Loucy (cell line): Measurements from ENCODE around the gene PLCL2.

ENCODE experiments used
- H2AFZ ChIP-seq: fragments of 200-600 bp; sonication (generic); 2 replicates; pipeline ENCODE4 v1.6.0; 2016; ENCODE audit warnings: antibody characterized with exemption, mild to moderate bottlenecking, low read length, moderate library complexity
- H3F3A ChIP-seq: fragments of 200-600 bp; 2 replicates; pipeline ENCODE4 v1.6.0; 2016; ENCODE audit warnings: antibody characterized with exemption, low read depth, mild to moderate bottlenecking
- H3K27me3 ChIP-seq: fragments of 200-600 bp; sonication (generic); 2 replicates; pipeline ENCODE4 v1.6.1; 2014; ENCODE audit warnings: low read length, mild to moderate bottlenecking; ENCODE audit not compliant: insufficient read depth, poor library complexity, severe bottlenecking
- H3K36me3 ChIP-seq: fragments of 200-600 bp; sonication (generic); 2 replicates; pipeline ENCODE4 v1.6.1; 2016; ENCODE audit warnings: low read length; ENCODE audit not compliant: insufficient read depth
- H3K4me1 ChIP-seq: fragments of 200-600 bp; sonication (generic); 2 replicates; pipeline ENCODE4 v1.5.1; 2014; ENCODE audit warnings: low read length, mild to moderate bottlenecking; ENCODE audit not compliant: insufficient read depth, poor library complexity, severe bottlenecking
- H3K4me2 ChIP-seq: fragments of 200-600 bp; sonication (generic); 2 replicates; pipeline ENCODE4 v1.6.0; 2014; ENCODE audit warnings: antibody characterized with exemption, low read length, low read depth, mild to moderate bottlenecking; ENCODE audit not compliant: poor library complexity, severe bottlenecking
- H3K4me3 ChIP-seq: fragments of 200-600 bp; sonication (generic); 2 replicates; pipeline ENCODE4 v1.5.1; 2014; ENCODE audit warnings: low read length, mild to moderate bottlenecking, mixed read lengths; ENCODE audit not compliant: poor library complexity, severe bottlenecking
- H3K79me2 ChIP-seq: fragments of 200-600 bp; sonication (generic); 2 replicates; pipeline ENCODE4 v1.6.1; 2014; ENCODE audit warnings: low read length; ENCODE audit not compliant: insufficient read depth
- H3K9ac ChIP-seq: fragments of 200-600 bp; sonication (generic); 2 replicates; pipeline ENCODE4 v1.6.0; 2014; ENCODE audit warnings: mild to moderate bottlenecking, low read depth, low read length, moderate library complexity; ENCODE audit not compliant: poor library complexity, severe bottlenecking
- H3K9me2 ChIP-seq: fragments of 200-600 bp; sonication (generic); replicated peaks from 2 replicates; pipeline ENCODE4 v1.6.1; 2016; ENCODE audit warnings: low read depth, low read length, mixed read lengths
- H3K9me3 ChIP-seq: fragments of 200-600 bp; sonication (generic); 2 replicates; pipeline ENCODE4 v1.6.1; 2014; ENCODE audit warnings: mild to moderate bottlenecking, antibody characterized with exemption, low read length, low read depth; ENCODE audit not compliant: insufficient read depth
- H4K20me1 ChIP-seq: fragments of 200-600 bp; sonication (generic); 2 replicates; pipeline ENCODE4 v1.6.0; 2014; ENCODE audit warnings: antibody characterized with exemption, low read length, mild to moderate bottlenecking; ENCODE audit not compliant: insufficient read depth, poor library complexity, severe bottlenecking
- CTCF ChIP-seq: fragments of 200-600 bp; sonication (generic); conservative IDR thresholded peaks from 2 replicates; pipeline ENCODE4 v1.5.1; 2014; ENCODE audit warnings: mild to moderate bottlenecking, antibody characterized with exemption, low read length
- EZH2phosphoT487 ChIP-seq: fragments of 200-600 bp; IDR thresholded peaks from 2 replicates; pipeline ENCODE4 v1.6.1; 2018; ENCODE audit warnings: antibody characterized with exemption, mild to moderate bottlenecking, moderate library complexity, borderline replicate concordance

PLCL2 gene

DNA sequence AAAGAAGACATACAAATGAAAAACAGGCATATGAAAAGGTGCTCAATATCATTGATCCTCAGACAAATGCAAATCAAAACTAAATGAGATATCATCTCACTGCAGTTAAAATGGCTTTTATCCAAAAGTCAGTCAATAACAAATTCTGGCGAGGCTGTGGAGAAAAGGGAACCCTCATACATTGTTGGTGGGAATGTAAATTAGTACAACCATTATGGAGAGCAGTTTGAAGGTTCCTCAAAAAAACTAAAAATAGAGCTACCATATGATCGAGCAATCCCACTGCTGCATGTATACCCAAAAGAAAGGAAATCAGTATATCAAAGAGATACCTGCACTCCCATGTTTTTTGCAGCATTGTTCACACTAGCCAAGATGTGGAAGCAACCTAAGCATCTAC lies 165.8 kb downstream of the PLCL2 start:
- peaks cover 23% of the 10 kb centered on the region; the same call in 1 of the 2 replicates for H3K36me3 ChIP-seq
- no peak overlapping the region for H3K9ac ChIP-seq
- no peaks in the 10 kb centered on the region for H3K27me3 ChIP-seq
- no peak overlapping the region for H3K4me3 ChIP-seq
- H3K9me2 ChIP-seq, result no peaks in the 10 kb centered on the region
- H3K4me2 ChIP-seq, result no peak overlapping the region
- H2AFZ ChIP-seq, result no peak overlapping the region
- H3F3A ChIP-seq, result no peaks in the 10 kb centered on the region
- peaks cover 15% of the 10 kb centered on the region for H3K4me1 ChIP-seq
- H3K9me3 ChIP-seq, result 0 out of 2 replicates have a peak, but pooled peaks cover 7% of the 10 kb centered on the region
- no peaks in the 10 kb centered on the region for H4K20me1 ChIP-seq
- H3K79me2 ChIP-seq, result no peaks in the 10 kb centered on the region
- TF ChIP-seq EZH2phosphoT487, result no peak
- TF ChIP-seq CTCF, result no peak

DNA sequence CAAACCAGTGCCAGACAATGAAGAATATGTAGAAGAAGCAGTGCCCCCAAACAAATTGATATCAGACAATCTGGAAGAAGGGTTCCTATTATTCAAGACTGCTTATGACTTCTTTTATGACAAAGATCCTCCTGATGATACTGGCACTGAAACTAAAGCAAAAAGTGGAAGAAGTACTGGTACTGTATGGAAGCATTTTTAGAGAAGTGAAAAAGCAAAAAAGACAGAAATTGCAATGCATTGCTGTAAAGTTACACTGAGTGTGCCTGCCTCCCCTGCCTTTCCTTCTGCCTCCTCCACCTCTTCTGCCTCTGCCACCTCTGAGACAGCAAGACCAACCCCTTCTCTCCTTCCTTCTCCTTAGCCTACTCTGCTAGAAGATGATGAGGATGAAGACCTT lies 167.6 kb downstream of the PLCL2 start:
- no peak for TF ChIP-seq EZH2phosphoT487
- no peak for TF ChIP-seq CTCF
- Histone ChIP-seq H3K79me2 (no peaks in the 10 kb centered on the region), H3K27me3 (no peaks in the 10 kb centered on the region), H3K4me1 (peaks cover 18% of the 10 kb centered on the region), H3K36me3 (peaks cover 17% of the 10 kb centered on the region; the same call in 1 of the 2 replicates), H3K9me3 (0 out of 2 replicates have a peak, but pooled peaks cover 7% of the 10 kb centered on the region), H2AFZ (no peak overlapping the region), H3K9me2 (no peaks in the 10 kb centered on the region), H3K4me2 (no peak overlapping the region), H3K4me3 (no peak overlapping the region), H3F3A (no peaks in the 10 kb centered on the region), H3K9ac (no peak overlapping the region), H4K20me1 (no peaks in the 10 kb centered on the region)

- no peak overlapping the region for H2AFZ ChIP-seq
- H3F3A ChIP-seq, result no peaks in the 10 kb centered on the region
- no peaks in the 10 kb centered on the region for H3K9me3 ChIP-seq
- peaks cover 13% of the 10 kb centered on the region for H3K4me1 ChIP-seq
- no peak overlapping the region for H3K4me3 ChIP-seq
- no peaks in the 10 kb centered on the region for H3K27me3 ChIP-seq
- TF ChIP-seq EZH2phosphoT487 (no peak), CTCF (no peak)
- H3K4me2 ChIP-seq, result no peak overlapping the region
- H3K9ac ChIP-seq, result no peak overlapping the region
- peaks cover 4% of the 10 kb centered on the region; the same call in 1 of the 2 replicates for H3K36me3 ChIP-seq
- H4K20me1 ChIP-seq, result no peaks in the 10 kb centered on the region
- no peaks in the 10 kb centered on the region for H3K79me2 ChIP-seq
- no peaks in the 10 kb centered on the region for H3K9me2 ChIP-seq
Observed at GRCh38 chr3:17054301-17054981, 169.7 kb downstream of the PLCL2 start.
